CD4-positive, alpha-beta T cell treated with Interleukin-6 for 4 hours (primary cell): ENCODE data around the gene PXN.
"Not testable (repeated sequence)": the region's sequence is repeated elsewhere in the genome, so short reads cannot be mapped to it uniquely, and the experiment has no call there.

ENCODE experiments used
- DNase-seq: peaks from one replicate; pipeline ENCODE4 v3.0.0-alpha.2; 2020; ENCODE audit warnings: mixed read lengths

The PXN gene

GRCh38 chr12:120261951-120262851 lies 3.3 kb downstream of the PXN start:
- peak; percentile 39 for DNase-seq

GRCh38 chr12:120260607-120261006 lies 4.9 kb downstream of the PXN start:
- no peak for DNase-seq

GRCh38 chr12:120259418-120260202 lies 5.9 kb downstream of the PXN start:
- no peak for DNase-seq

- no peak for DNase-seq
Observed at GRCh38 chr12:120258323-120258896, 7.1 kb downstream of the PXN start.

- no peak for DNase-seq
Observed at GRCh38 chr12:120257041-120257821, 8.3 kb downstream of the PXN start.

- no peak for DNase-seq
Observed at GRCh38 chr12:120254809-120255208, 10.7 kb downstream of the PXN start.

- peak; percentile 71 for DNase-seq
Observed at GRCh38 chr12:120253313-120253712, 12.2 kb downstream of the PXN start.

GRCh38 chr12:120252071-120252906 lies 13.2 kb downstream of the PXN start:
- DNase-seq = peak; percentile 84

GRCh38 chr12:120251364-120252070 lies 14.0 kb downstream of the PXN start:
- DNase-seq = not testable (repeated sequence)

- peak; percentile 56 for DNase-seq
Observed at GRCh38 chr12:120249875-120250795, 15.4 kb downstream of the PXN start.

- DNase-seq = no peak
Observed at GRCh38 chr12:120249266-120249874, 16.2 kb downstream of the PXN start.

GRCh38 chr12:120247621-120248030 lies 17.9 kb downstream of the PXN start:
- no peak for DNase-seq

- DNase-seq = no peak
Observed at GRCh38 chr12:120247183-120247582, 18.3 kb downstream of the PXN start.

GRCh38 chr12:120246705-120247104 lies 18.8 kb downstream of the PXN start:
- not testable (repeated sequence) for DNase-seq

- DNase-seq = no peak
Observed at GRCh38 chr12:120242971-120243699, 22.4 kb downstream of the PXN start.

GRCh38 chr12:120242275-120242799 lies 23.2 kb downstream of the PXN start:
- no peak for DNase-seq

- DNase-seq = no peak
Observed at GRCh38 chr12:120241561-120242274, 23.8 kb downstream of the PXN start.

GRCh38 chr12:120240495-120240833 lies 25.1 kb downstream of the PXN start:
- DNase-seq = no peak
